IMR-90 (cell line): ENCODE results near the gene TMEM135. TPM values are rescaled to one million over a fixed set of nuclear protein-coding genes. Genes with fewer than 3 reads are reported as not detected.

Experiments used
- ATAC-seq: fragments of 200-7000 bp; cut with Tn5 transposase; 2 replicates; pipeline ENCODE4 v1.9.1; 2020; ENCODE audit warnings: low read depth, mild to moderate bottlenecking, moderate library complexity
- BruUV-seq: library from RNA; stranded (reverse); fragments of 400-500 nt; replicated peaks from 2 replicates; lab custom pipeline; 2021; lab: Mats Ljungman, UMichigan
- CTCF ChIA-PET: fragments of 300-600 bp; formaldehyde crosslinking; extraction: SDS; loops from one replicate; lab custom pipeline; 2021; ENCODE audit warnings: antibody characterized with exemption; lab: Yijun Ruan, JAX
- POLR2A ChIA-PET: fragments of 300-600 bp; sonication (Branson Sonifier 250); formaldehyde crosslinking; loops from one replicate; lab custom pipeline; 2022; ENCODE audit warnings: antibody characterized with exemption; ENCODE audit not compliant: unreplicated experiment; lab: Charles Lee
- DNase-seq: peaks from one replicate; pipeline ENCODE4 v3.0.0; 2013
- H2AFZ ChIP-seq: replicated peaks from 2 replicates; pipeline ENCODE3; 2013; ENCODE audit warnings: low read length, mild to moderate bottlenecking; ENCODE audit not compliant: poor library complexity
- H2AK5ac ChIP-seq: 2 replicates; pipeline ENCODE4 v1.6.1; 2013; ENCODE audit warnings: low read depth, low read length, inconsistent platforms
- H2AK9ac ChIP-seq: replicated peaks from 2 replicates; pipeline ENCODE3; 2013; ENCODE audit warnings: mild to moderate bottlenecking, low read depth, low read length, moderate library complexity; ENCODE audit not compliant: poor library complexity
- H2BK120ac ChIP-seq: 2 replicates; pipeline ENCODE4 v1.6.1; 2013; ENCODE audit warnings: low read depth, low read length, inconsistent platforms
- H2BK15ac ChIP-seq: 3 replicates; pipeline ENCODE4 v1.6.1; 2013; ENCODE audit warnings: low read depth, low read length, inconsistent platforms
- H2BK20ac ChIP-seq: 2 replicates; pipeline ENCODE4 v1.6.1; 2013; ENCODE audit warnings: low read depth, mild to moderate bottlenecking, inconsistent platforms, low read length, moderate library complexity
- H2BK5ac ChIP-seq: 2 replicates; pipeline ENCODE4 v1.6.1; 2013; ENCODE audit warnings: mild to moderate bottlenecking, low read depth, low read length, inconsistent platforms; ENCODE audit not compliant: poor library complexity, severe bottlenecking
- H3K14ac ChIP-seq: replicated peaks from 2 replicates; pipeline ENCODE4 v1.6.1; 2013; ENCODE audit warnings: low read depth, low read length, inconsistent platforms
- H3K18ac ChIP-seq: 2 replicates; pipeline ENCODE4 v1.6.1; 2013; ENCODE audit warnings: low read depth, low read length, control low read depth
- H3K23ac ChIP-seq: 2 replicates; pipeline ENCODE4 v1.6.1; 2013; ENCODE audit warnings: low read depth, low read length, inconsistent platforms
- H3K27ac ChIP-seq: 2 replicates; pipeline ENCODE4 v1.5.1; 2013; ENCODE audit warnings: mild to moderate bottlenecking, control low read depth, low read length; ENCODE audit not compliant: insufficient read depth
- H3K27me3 ChIP-seq: 2 replicates; pipeline ENCODE4 v1.6.1; 2013; ENCODE audit warnings: low read length; ENCODE audit not compliant: control insufficient read depth, insufficient read depth
- H3K36me3 ChIP-seq: 2 replicates; pipeline ENCODE4 v1.6.1; 2013; ENCODE audit warnings: low read length, mixed read lengths; ENCODE audit not compliant: control insufficient read depth, insufficient read depth
- H3K4ac ChIP-seq: 2 replicates; pipeline ENCODE4 v1.6.1; 2013; ENCODE audit warnings: low read depth, low read length, inconsistent platforms
- H3K4me1 ChIP-seq: 2 replicates; pipeline ENCODE4 v1.6.1; 2013; ENCODE audit warnings: low read length, mixed read lengths; ENCODE audit not compliant: control insufficient read depth, insufficient read depth
- H3K4me2 ChIP-seq: 2 replicates; pipeline ENCODE4 v1.6.1; 2013; ENCODE audit warnings: low read depth, mild to moderate bottlenecking, control low read depth, low read length, moderate library complexity
- H3K4me3 ChIP-seq: 2 replicates; pipeline ENCODE4 v1.5.1; 2013; ENCODE audit warnings: low read depth, mild to moderate bottlenecking, control low read depth, low read length, moderate library complexity; ENCODE audit not compliant: insufficient read depth
- H3K56ac ChIP-seq: 2 replicates; pipeline ENCODE4 v1.6.1; 2013; ENCODE audit warnings: low read length, inconsistent platforms; ENCODE audit not compliant: insufficient read depth; ENCODE audit errors: extremely low read depth
- H3K79me1 ChIP-seq, 2 experiments: 2 replicates each; pipeline ENCODE4 v1.6.1; 2013; ENCODE audit warnings: low read length in 2 of 2, inconsistent platforms in 1 of 2, low read depth in 1 of 2
- H3K9ac ChIP-seq: 2 replicates; pipeline ENCODE4 v1.6.1; 2013; ENCODE audit warnings: low read depth, low read length, control low read depth
- H3K9me1 ChIP-seq: 2 replicates; pipeline ENCODE4 v1.6.1; 2013; ENCODE audit warnings: low read length, inconsistent platforms; ENCODE audit not compliant: insufficient read depth
- H3K9me3 ChIP-seq: 2 replicates; pipeline ENCODE4 v1.6.1; 2013; ENCODE audit warnings: low read length; ENCODE audit not compliant: control insufficient read depth, insufficient read depth
- H4K20me1 ChIP-seq: 2 replicates; pipeline ENCODE4 v1.6.1; 2013; ENCODE audit warnings: low read length, inconsistent platforms; ENCODE audit not compliant: insufficient read depth
- H4K5ac ChIP-seq: 2 replicates; pipeline ENCODE4 v1.6.1; 2013; ENCODE audit warnings: mild to moderate bottlenecking, low read depth, low read length, control low read depth
- H4K8ac ChIP-seq, 2 experiments: 2 replicates each; pipeline ENCODE4 v1.6.1; 2013; ENCODE audit warnings: low read depth in 2 of 2, low read length in 2 of 2, control low read depth in 1 of 2, inconsistent platforms in 1 of 2
- H4K91ac ChIP-seq: 2 replicates; pipeline ENCODE4 v1.6.1; 2013; ENCODE audit warnings: low read depth, low read length, inconsistent platforms; ENCODE audit not compliant: insufficient read depth
- FOS ChIP-seq: fragments of 150-350 bp; IDR thresholded peaks from 2 replicates; pipeline ENCODE4 v1.6.1; 2016; ENCODE audit warnings: low read depth, low read length
- RFX5 ChIP-seq: IDR thresholded peaks from 2 replicates; pipeline ENCODE4 v1.8.0; 2012; ENCODE audit warnings: low read depth, mild to moderate bottlenecking, low read length, moderate library complexity
- WGBS, 2 experiments: methylation state at CpG; one replicate each; pipeline versions ENCODE4 v1.1.5 to v1.1.7; 2013; ENCODE audit warnings: missing lambda C conversion rate in 2 of 2; ENCODE audit not compliant: insufficient read length in 1 of 2; ENCODE audit errors: extremely low coverage in 2 of 2; 5-methylcytosine and 5-hydroxymethylcytosine counted together
- dilution Hi-C: fragments of 300-500 bp; cut with HindIII; formaldehyde crosslinking; loops from one replicate; pipeline ENCODE4 v1.14.3; 2018; ENCODE audit warnings: low sequenced_read_pairs; ENCODE audit not compliant: unreplicated experiment
- in situ Hi-C: fragments of 300-500 bp; cut with MboI; formaldehyde crosslinking; loops from 3 replicates; pipeline ENCODE4 v1.14.3; 2019; ENCODE audit warnings: low sequenced_read_pairs, inconsistent platforms, mixed read lengths
- intact Hi-C: fragments of 100-400 bp; cut with micrococcal nuclease; formaldehyde crosslinking; loops from 2 replicates; pipeline ENCODE4 v1.10.0; 2022
- polyA plus RNA-seq, 3 experiments: library from polyadenylated mRNA; depleted of rRNA; stranded (reverse); fragments of >200 nt; gene quantifications; 2 replicates each; pipeline ENCODE4 v1.2.3, GENCODE V29; 2012; ENCODE audit warnings: low replicate concordance in 1 of 3
- total RNA-seq: library from RNA; depleted of rRNA; stranded (reverse); fragments of >200 nt; gene quantifications from 2 replicates; pipeline ENCODE4 v1.2.3, GENCODE V29; 2012

TMEM135 gene
- total and polyA plus RNA-seq, 2 of the 4 experiments (the other 2 are of a cell fraction) = 3.9 to 5.9 TPM

DNA sequence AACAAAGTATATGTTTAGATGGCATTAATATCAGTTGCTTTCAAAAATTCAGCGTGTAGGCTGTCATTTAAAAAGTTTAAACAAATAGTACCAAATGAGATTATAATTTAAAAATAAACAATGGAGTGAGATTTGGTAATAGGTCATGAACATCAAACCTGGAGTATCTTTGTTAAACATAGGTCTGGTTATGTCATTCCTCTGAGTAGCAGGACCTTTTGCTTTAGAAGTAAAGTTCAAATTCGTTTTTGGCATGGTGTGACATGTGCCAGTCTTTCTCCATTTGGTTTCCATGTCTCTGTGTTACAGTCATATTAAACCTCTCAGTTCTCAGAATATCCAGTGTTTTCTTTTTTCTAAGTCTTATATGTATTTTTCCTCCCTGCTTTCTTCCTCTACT lies 242.4 kb downstream of the TMEM135 start:
- no peak overlapping the region for H3K27ac ChIP-seq
- dilution Hi-C loops (no loop called here), in situ Hi-C loops (loop anchor here (25.0 kb wide), 2 partner anchors 668 to 843 kb away; no protein-coding TSS in a partner anchor), intact Hi-C loops (loop anchor here (5.0 kb wide), 1 partner anchor 88 kb away; no protein-coding TSS in a partner anchor)
- no peak overlapping the region for H3K4ac ChIP-seq
- H3K56ac ChIP-seq = no peak overlapping the region
- no CpG with 5 or more reads among the region's 2 CpGs for WGBS, 2 experiments
- DNase-seq (no peak), ATAC-seq (no peak)
- H3K23ac ChIP-seq = no peak overlapping the region
- H2AFZ ChIP-seq = no peak overlapping the region
- H4K8ac ChIP-seq = no peak overlapping the region
- H3K36me3 ChIP-seq = no peaks in the 10 kb centered on the region
- ChIA-PET POLR2A (no interaction called here), CTCF (no interaction called here)
- TF ChIP-seq FOS (no peak), RFX5 (no peak)
- H2BK120ac ChIP-seq = no peak overlapping the region
- no peak overlapping the region for H3K4me2 ChIP-seq
- H2BK15ac ChIP-seq = no peak overlapping the region
- no peaks in the 10 kb centered on the region for H3K4me1 ChIP-seq
- H3K9me3 ChIP-seq = no peaks in the 10 kb centered on the region
- no TSS peak for BruUV-seq
- H3K9ac ChIP-seq = no peak overlapping the region
- H3K27me3 ChIP-seq = no peaks in the 10 kb centered on the region
- no peak overlapping the region for H2AK9ac ChIP-seq
- H2BK20ac ChIP-seq = no peak overlapping the region
- no peak overlapping the region for H2BK5ac ChIP-seq
- H2AK5ac ChIP-seq = no peak overlapping the region
- no peak overlapping the region for H3K18ac ChIP-seq
- no peak overlapping the region for H4K5ac ChIP-seq
- no peak overlapping the region for H3K14ac ChIP-seq
- no peak overlapping the region for H3K4me3 ChIP-seq
- no peaks in the 10 kb centered on the region for H3K79me1 ChIP-seq
- H4K91ac ChIP-seq = no peak overlapping the region
- H3K9me1 ChIP-seq = no peaks in the 10 kb centered on the region
- H4K20me1 ChIP-seq = no peaks in the 10 kb centered on the region
